NCI-H1436 (cell line): ENCODE results near the gene KCNH6.
A peak's percentile ranks its signal among the peaks of the same experiment; 100 is the strongest.

Experiments
- DNase-seq: peaks from one replicate; lab custom pipeline; 2025; lab: John Stamatoyannopoulos, UW

The KCNH6 gene

GRCh38 chr17:63550817-63551639 lies 27.9 kb downstream of the KCNH6 start:
- peak; percentile 44 for DNase-seq

DNA sequence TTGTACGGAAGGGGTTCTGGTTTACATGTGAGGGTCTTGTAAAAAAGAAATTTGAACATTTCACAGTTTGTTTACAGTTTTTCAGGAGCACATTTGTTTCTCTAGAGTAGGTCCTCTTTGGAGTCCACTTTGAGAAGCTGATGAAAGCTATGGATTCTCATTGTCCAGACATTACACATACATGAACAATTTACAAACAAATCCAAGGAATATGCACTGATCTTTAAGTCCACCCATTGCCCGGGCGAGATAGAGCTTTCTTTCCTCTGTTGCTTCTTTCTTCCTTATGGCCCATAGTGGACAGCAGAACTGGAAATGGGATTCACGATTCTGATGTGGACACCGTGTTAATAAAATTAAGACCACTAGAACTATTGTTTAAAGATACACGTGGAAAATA lies 29.1 kb downstream of the KCNH6 start:
- DNase-seq = no peak

DNA sequence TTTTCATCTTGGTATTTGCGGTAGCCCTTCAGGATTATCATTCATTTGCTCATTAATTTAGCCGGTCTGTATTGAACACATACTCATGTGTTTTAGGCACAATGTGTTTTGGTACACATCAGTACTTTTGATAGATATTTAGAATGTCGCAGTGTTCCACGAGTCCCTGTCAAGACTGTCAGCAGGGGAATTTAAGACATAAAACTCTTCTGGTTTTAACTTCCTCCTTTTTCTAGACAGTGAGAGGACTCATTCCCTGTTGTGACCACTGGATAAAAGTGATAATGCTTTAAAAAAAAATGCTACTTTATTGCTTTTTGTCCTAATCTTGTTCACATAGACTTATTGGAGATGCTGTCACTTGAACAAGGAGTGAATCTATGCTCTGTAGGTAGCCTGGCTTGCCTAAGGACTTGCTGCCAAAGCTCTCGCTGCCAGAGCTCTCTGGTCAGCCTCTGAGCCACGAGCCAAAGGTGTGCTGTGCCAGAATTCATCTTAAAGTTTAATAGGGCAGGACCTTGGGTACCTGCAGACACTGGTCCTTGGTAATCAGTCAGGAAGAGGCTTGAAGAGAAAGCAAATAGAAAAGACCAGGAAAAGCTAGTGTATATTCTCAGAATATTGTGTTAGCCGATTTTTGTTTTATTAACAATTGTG lies 32.5 kb downstream of the KCNH6 start:
- DNase-seq = no peak

DNA sequence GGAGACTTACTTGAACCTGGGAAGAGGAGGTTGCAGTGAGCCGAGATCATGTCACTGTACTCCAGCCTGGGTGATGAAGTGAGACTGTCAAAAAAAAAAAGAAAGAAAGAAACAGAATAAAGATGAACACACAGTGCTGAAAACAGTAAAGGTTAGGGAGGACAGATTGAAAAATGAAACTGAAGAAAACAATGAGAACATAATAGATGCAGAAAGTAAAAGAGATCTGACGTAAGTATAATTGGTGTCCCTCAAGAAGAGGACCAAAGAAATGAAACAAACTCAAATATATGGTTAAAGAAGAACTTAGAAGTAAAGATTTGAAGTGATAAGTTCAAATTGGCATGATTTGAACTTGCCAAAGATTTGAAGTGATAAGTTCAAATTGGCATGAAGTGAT lies 34.3 kb downstream of the KCNH6 start:
- DNase-seq = no peak

DNA sequence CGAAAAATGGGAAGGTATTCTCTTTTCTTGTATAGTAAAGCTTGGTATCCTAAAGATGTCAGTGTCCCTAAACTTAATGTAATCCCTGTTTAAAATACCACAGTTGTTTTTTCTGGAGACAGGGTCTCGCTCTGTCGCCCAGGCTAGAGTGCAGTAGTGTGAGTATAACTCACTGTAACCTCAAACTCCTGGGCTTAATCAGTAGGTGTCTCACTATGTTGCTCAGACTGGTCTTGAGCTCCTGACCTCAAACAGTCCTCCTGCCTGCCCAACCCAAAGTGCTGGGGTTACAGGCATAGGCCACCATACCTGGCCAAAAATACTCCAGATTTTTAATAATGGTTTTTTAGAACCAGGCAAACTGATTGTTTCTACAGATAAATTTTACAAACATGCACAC lies 35.3 kb downstream of the KCNH6 start:
- no peak for DNase-seq

DNA sequence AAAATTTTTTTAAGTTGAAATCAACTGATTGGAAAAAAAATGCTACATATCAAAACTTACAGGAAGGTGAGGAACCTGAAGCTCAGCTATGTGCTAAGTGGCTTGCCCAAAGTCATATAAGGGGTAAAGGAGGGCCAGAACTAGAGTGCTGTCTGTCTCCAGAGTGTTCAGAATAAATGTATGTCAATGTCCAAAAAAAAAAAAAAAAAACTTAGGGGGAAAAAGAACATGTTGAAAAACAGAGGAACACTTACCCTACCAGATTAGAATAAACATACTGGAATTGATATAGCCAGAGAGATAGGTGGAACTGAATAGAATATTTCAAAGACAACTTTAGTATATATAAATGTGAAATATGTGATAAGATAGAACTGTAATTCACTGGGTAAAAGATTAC lies 38.7 kb downstream of the KCNH6 start:
- DNase-seq = no peak

DNA sequence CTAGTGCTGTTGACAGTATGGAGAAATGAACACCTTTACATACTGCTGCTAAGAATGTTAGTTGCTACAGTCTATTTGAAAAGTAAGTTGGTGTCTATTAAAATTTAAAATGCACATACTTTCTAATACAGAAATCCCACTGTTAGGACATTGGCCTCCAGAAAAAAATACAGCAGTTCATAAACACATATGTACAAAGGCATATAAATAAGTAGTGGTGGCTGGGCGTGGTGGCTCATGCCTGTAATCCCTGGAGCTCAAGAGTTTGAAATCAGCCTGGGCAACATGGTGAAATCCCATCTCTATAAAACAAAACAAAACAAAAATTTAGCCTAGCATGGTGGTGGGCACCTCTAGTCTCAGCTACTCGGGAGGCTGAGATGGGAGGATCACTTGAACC lies 40.2 kb downstream of the KCNH6 start:
- no peak for DNase-seq

DNA sequence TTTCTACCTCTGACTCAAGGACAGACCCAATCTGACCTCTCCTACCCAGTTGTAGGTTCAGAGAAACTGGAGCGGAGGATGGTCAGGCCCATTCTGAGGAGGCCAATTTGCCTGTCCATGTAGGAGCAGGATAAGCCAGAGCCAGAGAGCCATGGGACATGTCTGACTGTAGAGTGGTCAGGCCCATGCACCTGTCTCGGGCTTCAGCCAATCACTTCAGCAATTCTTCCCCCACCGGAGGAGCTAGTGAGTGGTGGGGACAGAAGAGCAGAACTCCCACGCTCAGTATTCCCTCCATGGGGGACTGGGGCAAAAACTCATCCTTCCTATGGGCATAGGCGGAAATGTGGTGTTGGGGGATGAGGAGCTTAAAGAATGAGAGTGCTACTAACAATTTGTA lies 41.4 kb downstream of the KCNH6 start:
- DNase-seq = no peak

- no peak for DNase-seq
Measured at GRCh38 chr17:63567229-63567628, 44.1 kb downstream of the KCNH6 start.

DNA sequence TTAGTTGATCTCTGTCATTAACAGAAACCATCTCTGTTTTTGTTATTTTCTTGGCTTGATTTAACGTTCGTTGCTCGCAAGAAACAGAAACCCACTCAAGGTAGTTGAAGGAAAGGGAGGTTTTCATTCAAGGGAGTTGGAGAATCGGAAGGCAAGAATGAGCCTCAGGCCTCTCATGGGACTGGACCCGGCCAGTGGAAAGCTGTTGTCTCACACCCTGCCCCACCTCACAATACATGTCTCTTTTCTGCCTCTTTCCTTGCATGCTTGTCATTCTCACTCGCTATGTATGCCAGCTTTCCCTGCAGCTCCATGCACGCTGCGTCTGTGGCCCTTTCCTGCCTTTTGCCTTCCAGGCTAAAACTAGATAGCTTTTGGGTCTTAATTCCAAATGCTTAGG lies 45.4 kb downstream of the KCNH6 start:
- DNase-seq = no peak

DNA sequence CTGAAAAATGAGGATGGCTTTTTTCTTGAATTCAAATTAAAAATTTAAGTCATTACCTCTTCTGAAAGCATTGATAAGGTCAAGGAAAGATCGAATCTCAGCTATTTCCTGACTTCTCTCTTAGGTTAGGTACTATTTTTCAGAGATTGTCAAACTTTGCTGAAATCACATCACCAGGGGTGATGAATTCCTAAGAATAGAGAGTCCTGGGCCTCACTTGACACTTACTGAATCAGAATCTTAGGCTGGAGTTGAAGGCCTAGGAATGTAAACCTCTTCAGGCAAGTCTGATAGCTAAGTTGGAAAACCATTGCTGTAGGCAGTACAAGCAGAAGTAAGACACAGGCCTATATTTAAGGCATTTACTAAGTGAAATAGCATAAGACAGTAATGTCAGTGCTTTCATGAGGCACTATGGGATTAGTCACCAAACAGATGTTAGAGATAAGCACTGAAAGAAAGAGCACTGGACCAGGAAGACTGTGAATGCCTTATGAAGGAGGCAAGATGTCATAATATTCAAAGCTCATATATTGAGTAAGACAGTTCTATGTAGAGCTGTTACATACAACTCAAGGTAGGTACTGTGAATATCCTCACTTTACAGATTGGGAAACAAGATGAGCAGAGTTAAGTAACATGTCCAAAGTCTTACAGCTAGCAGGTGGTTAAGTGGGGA lies 48.6 kb downstream of the KCNH6 start:
- no peak for DNase-seq

GRCh38 chr17:63573634-63574033 lies 50.5 kb downstream of the KCNH6 start:
- DNase-seq = no peak

DNA sequence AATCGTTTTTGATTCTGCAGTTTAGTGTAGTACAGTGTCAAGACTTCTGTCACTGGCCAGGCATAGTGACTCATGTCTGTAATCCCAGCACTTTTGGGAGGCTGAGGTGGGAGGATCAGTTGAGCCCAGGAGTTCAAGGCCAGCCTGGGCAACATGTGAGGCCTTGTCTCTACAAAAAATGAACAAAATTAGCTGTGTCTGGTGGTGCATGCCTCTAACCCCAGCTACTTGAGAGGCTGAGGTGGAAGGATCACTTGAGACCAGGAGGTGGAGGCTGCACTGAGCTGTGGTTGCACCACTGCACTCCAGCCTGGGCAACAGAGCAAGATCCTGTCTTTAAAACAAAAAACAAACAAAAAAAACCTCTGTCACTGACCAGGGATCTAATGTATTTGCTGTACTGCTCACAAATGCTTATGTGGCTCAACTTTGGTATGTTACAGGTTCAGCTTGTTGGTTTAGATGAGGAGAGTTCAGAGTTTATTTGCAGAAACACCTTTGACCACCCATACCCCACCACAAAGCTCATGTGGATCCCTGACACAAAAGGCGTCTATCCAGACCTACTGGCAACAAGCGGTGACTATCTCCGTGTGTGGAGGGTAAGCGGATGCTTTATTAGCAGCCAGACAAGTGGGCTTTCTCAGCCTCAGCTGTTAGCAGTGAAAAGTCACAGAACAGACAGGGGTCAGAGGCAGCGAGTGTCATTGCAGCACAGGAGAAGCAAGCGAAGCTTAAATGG lies 55.0 kb downstream of the KCNH6 start:
- no peak for DNase-seq

- no peak for DNase-seq
Measured at GRCh38 chr17:63578769-63579111, 55.6 kb downstream of the KCNH6 start.

- no peak for DNase-seq
Measured at GRCh38 chr17:63579633-63580032, 56.5 kb downstream of the KCNH6 start.

DNA sequence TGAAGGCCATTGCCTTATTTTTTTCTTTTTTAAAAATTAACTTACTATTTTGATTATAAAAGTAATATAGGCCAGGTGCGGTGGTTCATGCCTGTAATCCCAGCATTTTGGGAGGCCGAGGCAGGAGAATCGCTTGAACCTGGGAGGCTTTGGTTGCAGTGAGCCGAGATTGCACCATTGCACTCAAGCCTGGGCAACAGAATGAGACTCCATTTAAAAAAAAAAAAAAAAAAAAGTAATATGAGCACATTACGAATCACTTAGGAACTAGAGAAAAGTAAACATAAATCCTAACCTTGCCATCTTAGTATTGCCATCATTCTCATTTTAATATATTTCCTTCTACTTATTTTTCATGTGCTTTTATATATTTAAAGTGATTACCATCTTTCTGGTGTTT lies 64.6 kb downstream of the KCNH6 start:
- DNase-seq = no peak

DNA sequence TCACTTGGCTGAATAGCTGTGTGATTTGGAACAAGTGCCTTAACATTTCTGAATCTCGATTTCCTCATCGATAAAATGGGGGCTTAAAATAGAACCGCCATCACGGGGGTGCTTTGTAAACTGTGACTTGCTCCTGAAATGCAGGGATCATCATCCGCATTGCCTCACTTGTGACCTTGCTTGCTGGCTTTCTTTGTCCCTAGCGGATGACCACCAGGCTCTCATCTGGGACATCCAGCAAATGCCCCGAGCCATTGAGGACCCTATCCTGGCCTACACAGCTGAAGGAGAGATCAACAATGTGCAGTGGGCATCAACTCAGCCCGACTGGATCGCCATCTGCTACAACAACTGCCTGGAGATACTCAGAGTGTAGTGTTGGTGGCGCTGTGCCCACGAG lies 65.6 kb downstream of the KCNH6 start:
- no peak for DNase-seq

DNA sequence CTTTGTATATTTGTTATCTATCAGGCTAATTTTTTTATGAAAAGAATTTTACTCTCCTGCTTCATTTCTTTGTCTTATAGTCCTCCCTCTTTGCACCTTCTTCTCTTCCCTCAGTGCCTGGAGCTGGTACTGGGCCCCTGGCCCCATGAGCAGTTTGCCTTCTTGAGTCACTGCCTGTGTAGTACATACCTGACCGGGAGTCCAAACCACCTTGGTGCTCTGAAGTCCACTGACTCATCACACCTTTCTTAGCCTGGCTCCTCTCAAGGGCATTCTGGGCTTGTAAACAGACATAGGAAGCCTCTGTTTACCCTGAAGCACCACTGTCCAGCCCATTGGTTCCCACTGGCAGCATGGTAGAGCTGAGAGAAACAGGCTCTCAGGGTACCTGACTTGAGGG lies 66.5 kb downstream of the KCNH6 start:
- DNase-seq = no peak

- no peak for DNase-seq
Measured at GRCh38 chr17:63592797-63593196, 69.6 kb downstream of the KCNH6 start.

DNA sequence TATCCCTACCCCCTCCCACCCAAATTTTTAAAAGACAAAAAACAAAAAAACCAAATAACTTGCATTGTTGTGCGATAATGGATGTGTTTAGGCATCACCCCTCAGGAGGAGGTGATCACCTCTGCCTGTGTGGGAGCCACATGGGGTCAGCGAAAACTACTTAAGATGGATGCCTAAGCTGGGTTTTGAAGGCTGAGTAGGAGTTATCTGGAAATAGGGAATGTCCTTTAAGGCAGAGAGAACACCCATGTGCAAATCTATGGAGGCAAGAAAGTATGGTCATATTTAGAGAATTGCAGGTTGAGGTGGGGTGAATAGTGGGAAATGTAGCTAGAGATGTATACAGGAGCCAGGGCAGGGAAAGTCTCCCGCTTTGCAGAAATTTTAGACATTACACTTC lies 72.0 kb downstream of the KCNH6 start:
- DNase-seq = no peak
